Measurements from ENCODE around the gene KIR2DL3. TPM values are rescaled to one million over a fixed set of nuclear protein-coding genes. Genes with fewer than 3 reads are reported as not detected.
"Not testable (repeated sequence)": the region's sequence is repeated elsewhere in the genome, so short reads cannot be mapped to it uniquely, and the experiment has no call there.

The KIR2DL3 gene
- total RNA-seq, 1 donor from 2014 or later: not detected

DNA sequence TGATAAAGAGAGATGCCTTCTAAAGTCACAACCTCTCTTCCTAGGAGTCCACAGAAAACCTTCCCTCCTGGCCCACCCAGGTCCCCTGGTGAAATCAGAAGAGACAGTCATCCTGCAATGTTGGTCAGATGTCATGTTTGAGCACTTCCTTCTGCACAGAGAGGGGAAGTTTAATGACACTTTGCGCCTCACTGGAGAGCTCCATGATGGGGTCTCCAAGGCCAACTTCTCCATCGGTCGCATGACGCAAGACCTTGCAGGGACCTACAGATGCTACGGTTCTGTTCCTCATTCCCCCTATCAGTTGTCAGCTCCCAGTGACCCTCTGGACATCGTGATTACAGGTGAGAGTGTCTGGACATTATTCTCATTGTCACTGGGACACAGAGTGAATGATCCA lies 49.8 kb downstream of the KIR2DL3 start:
- not testable (repeated sequence) for DNase-seq (ENCODE audit: low spot score, unreplicated experiment); H3K4me3 Mint-ChIP-seq (ENCODE audit: low read depth); H3K36me3 Mint-ChIP-seq (ENCODE audit: insufficient read depth); H3K27me3 Mint-ChIP-seq; H3K4me1 Mint-ChIP-seq (ENCODE audit: low read depth); H3K27ac Mint-ChIP-seq
- peaks cover 76% of the 10 kb centered on the region for H3K9me3 Mint-ChIP-seq (ENCODE audit: low read depth)

- Mint-ChIP-seq H3K9me3 (ENCODE audit: low read depth) (peaks cover 63% of the 10 kb centered on the region), H3K27ac (no peak overlapping the region)
These were observed 52.4 kb downstream of the KIR2DL3 start for GRCh38 chr19:54790711-54791110.

GRCh38 chr19:54791476-54791875 lies 53.2 kb downstream of the KIR2DL3 start:
- no peak overlapping the region for H3K27ac Mint-ChIP-seq

More at GRCh38 chr19:54790711-54791110, 52.4 kb downstream of the KIR2DL3 start:
- H3K4me3 Mint-ChIP-seq (ENCODE audit: low read depth): no peak overlapping the region
- no peaks in the 10 kb centered on the region for H3K27me3 Mint-ChIP-seq
- no peak for DNase-seq (ENCODE audit: low spot score, unreplicated experiment)
- TF ChIP-seq CTCF (IDR thresholded peaks at IDR 0.05; ENCODE audit: unreplicated experiment): no peak
- H3K4me1 Mint-ChIP-seq (ENCODE audit: low read depth): no peaks in the 10 kb centered on the region
- peaks cover 6% of the 10 kb centered on the region for H3K36me3 Mint-ChIP-seq (ENCODE audit: insufficient read depth)

GRCh38 chr19:54792814-54793213 lies 54.5 kb downstream of the KIR2DL3 start:
- no peak overlapping the region for H3K4me3 Mint-ChIP-seq (ENCODE audit: low read depth)
- H3K27me3 Mint-ChIP-seq: no peaks in the 10 kb centered on the region
- peaks cover 52% of the 10 kb centered on the region for H3K9me3 Mint-ChIP-seq (ENCODE audit: low read depth)
- H3K4me1 Mint-ChIP-seq (ENCODE audit: low read depth): no peaks in the 10 kb centered on the region
- no peak for TF ChIP-seq CTCF (IDR thresholded peaks at IDR 0.05; ENCODE audit: unreplicated experiment)
- no peak overlapping the region for H3K27ac Mint-ChIP-seq
- peaks cover 2% of the 10 kb centered on the region for H3K36me3 Mint-ChIP-seq (ENCODE audit: insufficient read depth)
- DNase-seq (ENCODE audit: low spot score, unreplicated experiment): no peak

More at GRCh38 chr19:54791476-54791875, 53.2 kb downstream of the KIR2DL3 start:
- no peak for TF ChIP-seq CTCF (IDR thresholded peaks at IDR 0.05; ENCODE audit: unreplicated experiment)
- H3K4me3 Mint-ChIP-seq (ENCODE audit: low read depth): no peak overlapping the region
- H3K4me1 Mint-ChIP-seq (ENCODE audit: low read depth): no peaks in the 10 kb centered on the region
- H3K27me3 Mint-ChIP-seq: no peaks in the 10 kb centered on the region
- peaks cover 4% of the 10 kb centered on the region for H3K36me3 Mint-ChIP-seq (ENCODE audit: insufficient read depth)
- H3K9me3 Mint-ChIP-seq (ENCODE audit: low read depth): peaks cover 57% of the 10 kb centered on the region
- DNase-seq (ENCODE audit: low spot score, unreplicated experiment): no peak

DNA sequence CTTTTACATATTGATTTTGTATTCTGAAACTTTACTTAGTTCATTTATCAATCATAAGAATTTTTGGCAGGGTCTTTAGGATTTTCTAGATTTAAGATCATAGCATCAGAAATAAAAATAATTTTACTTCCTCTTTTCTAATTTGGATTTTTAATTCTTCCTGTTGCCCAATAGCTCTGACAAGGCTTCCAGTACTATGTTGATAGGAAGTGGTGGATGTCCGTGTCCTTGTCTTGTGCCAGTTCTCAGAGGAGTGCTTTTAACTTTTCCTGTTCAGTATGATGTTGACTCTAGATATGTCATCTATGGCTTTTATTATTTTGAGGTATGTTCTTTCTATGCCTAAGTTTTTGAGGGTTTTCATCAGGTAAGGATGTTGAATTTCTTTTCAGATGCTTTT lies 57.4 kb downstream of the KIR2DL3 start:
- Mint-ChIP-seq H3K27ac (no peak overlapping the region), H3K4me1 (ENCODE audit: low read depth) (no peaks in the 10 kb centered on the region), H3K4me3 (ENCODE audit: low read depth) (no peak overlapping the region), H3K9me3 (ENCODE audit: low read depth) (peaks cover 41% of the 10 kb centered on the region), H3K36me3 (ENCODE audit: insufficient read depth) (no peaks in the 10 kb centered on the region), H3K27me3 (no peaks in the 10 kb centered on the region)
- TF ChIP-seq CTCF (IDR thresholded peaks at IDR 0.05; ENCODE audit: unreplicated experiment): no peak
- no peak for DNase-seq (ENCODE audit: low spot score, unreplicated experiment)

Other genes with a start within 250 kb of the KIR2DL3 start
- not detected in 2 replicates for gene LAIR2, start 235.7 kb upstream of the KIR2DL3 start, total RNA-seq
- not detected in 2 replicates for gene LILRA2, start 164.7 kb upstream of the KIR2DL3 start, total RNA-seq
- not detected in 2 replicates for gene LILRA1, start 144.9 kb upstream of the KIR2DL3 start, total RNA-seq
- gene LILRB1, start 108.0 kb upstream of the KIR2DL3 start, total RNA-seq: not detected in 2 replicates
- gene LILRB4, start 75.5 kb upstream of the KIR2DL3 start, total RNA-seq: not detected in 2 replicates
- gene KIR3DL3, start 14.1 kb upstream of the KIR2DL3 start, total RNA-seq: not detected in 2 replicates
- not detected in 2 replicates for gene KIR2DL1, start 31.3 kb downstream of the KIR2DL3 start, total RNA-seq
- gene KIR2DL4, start 65.1 kb downstream of the KIR2DL3 start, total RNA-seq: not detected in 2 replicates
- gene KIR3DL1, start 78.0 kb downstream of the KIR2DL3 start, total RNA-seq: not detected in 2 replicates
- not detected in 2 replicates for gene KIR2DS4, start 94.2 kb downstream of the KIR2DL3 start, total RNA-seq
- not detected in 2 replicates for gene KIR3DL2, start 111.9 kb downstream of the KIR2DL3 start, total RNA-seq
- gene FCAR, start 135.7 kb downstream of the KIR2DL3 start, total RNA-seq: not detected in 2 replicates
- gene NCR1, start 167.6 kb downstream of the KIR2DL3 start, total RNA-seq: not detected in 2 replicates
- gene NLRP7, start 209.0 kb downstream of the KIR2DL3 start, total RNA-seq: not detected in 2 replicates
- 73.2 and 82.1 TPM in 2 replicates for gene NLRP2, start 227.9 kb downstream of the KIR2DL3 start, total RNA-seq